D721Med (cell line): ENCODE results near the gene RNF223.
"Not testable (repeated sequence)": the region's sequence is repeated elsewhere in the genome, so short reads cannot be mapped to it uniquely, and the experiment has no call there.

Experiments
- DNase-seq: peaks from one replicate; pipeline ENCODE4 v3.0.0; 2011; ENCODE audit warnings: low spot score; ENCODE audit not compliant: insufficient read length
- FAIRE-seq: peaks from 2 replicates; lab custom pipeline; 2011; peaks lifted over from hg19 to GRCh38; lab: Jason Lieb, UNC
- TF ChIP-seq, protein P1 (sequence below): IDR thresholded peaks from 2 replicates; pipeline ENCODE4 v1.5.1; 2012; ENCODE audit warnings: mild to moderate bottlenecking, control low read depth; ENCODE audit not compliant: insufficient read depth; ENCODE audit errors: missing control alignments

RNF223 gene

DNA sequence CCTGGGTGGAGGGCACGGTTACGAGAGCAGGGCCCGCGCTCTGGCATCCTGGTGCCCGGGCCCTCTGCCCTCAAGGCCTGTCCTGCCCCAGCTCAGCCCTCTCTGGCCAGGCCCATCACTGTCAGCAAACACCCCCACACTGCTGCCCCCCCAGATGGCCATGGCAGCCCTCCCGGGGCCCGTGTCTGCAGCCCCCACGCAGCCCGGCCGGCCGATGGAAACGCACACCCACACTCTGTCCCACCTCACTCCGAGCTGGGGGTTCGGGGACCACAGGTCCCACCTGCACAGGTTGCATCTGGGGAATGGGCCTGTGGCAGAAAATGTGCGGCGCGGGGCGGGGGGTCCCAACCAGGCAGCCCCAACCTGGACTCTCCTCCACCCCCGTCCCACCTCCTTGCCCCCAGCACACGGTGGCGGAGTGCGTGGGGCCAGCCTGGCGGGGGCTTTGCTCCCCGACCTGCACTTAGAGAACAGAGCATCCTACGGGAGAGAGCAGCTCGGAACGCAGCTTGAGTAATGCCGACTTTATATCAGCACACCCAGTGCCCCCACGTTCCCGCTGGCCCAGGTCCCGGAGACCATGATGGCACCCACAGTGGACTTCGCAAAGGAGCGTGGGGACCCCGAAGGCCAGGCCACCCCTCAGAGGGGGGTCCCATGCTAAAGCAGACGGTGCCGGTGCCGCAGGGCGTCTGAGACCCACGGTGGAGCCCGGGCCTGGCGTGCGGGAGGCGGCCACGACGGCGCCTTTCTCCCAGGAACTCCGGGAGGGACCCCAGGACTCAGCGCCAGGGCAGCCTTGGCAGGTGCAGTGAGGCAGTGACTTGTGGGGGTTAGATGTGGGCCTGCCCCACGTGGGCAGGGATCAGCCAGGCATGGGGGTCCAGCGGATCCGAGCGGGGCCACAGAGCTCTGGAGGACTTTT, 7.5 kb upstream of the RNF223 start:
- TF ChIP-seq, protein P1, sequence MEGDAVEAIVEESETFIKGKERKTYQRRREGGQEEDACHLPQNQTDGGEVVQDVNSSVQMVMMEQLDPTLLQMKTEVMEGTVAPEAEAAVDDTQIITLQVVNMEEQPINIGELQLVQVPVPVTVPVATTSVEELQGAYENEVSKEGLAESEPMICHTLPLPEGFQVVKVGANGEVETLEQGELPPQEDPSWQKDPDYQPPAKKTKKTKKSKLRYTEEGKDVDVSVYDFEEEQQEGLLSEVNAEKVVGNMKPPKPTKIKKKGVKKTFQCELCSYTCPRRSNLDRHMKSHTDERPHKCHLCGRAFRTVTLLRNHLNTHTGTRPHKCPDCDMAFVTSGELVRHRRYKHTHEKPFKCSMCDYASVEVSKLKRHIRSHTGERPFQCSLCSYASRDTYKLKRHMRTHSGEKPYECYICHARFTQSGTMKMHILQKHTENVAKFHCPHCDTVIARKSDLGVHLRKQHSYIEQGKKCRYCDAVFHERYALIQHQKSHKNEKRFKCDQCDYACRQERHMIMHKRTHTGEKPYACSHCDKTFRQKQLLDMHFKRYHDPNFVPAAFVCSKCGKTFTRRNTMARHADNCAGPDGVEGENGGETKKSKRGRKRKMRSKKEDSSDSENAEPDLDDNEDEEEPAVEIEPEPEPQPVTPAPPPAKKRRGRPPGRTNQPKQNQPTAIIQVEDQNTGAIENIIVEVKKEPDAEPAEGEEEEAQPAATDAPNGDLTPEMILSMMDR, result no peak
- DNase-seq (no peak), FAIRE-seq (no peak)

DNA sequence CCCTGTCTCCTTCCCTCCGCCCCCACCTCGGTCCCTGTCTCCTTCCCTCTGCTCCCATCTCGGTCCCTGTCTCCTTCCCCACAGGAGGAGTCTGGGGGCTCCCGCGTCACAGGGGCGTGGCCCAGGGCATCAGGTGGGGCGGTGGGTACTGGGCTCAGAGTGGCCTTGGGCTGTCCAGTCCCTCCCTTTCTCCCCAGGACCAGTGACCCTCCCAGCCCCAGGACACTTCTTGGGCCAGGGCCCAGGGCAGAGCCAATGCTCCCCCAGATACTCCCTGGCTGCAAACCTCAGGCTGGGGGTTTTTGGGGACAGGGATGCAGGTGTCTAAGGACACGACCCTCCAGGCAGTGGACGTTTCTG, 6.8 kb upstream of the RNF223 start:
- no peak for DNase-seq
- TF ChIP-seq, protein P1, result no peak
- no peak for FAIRE-seq

DNA sequence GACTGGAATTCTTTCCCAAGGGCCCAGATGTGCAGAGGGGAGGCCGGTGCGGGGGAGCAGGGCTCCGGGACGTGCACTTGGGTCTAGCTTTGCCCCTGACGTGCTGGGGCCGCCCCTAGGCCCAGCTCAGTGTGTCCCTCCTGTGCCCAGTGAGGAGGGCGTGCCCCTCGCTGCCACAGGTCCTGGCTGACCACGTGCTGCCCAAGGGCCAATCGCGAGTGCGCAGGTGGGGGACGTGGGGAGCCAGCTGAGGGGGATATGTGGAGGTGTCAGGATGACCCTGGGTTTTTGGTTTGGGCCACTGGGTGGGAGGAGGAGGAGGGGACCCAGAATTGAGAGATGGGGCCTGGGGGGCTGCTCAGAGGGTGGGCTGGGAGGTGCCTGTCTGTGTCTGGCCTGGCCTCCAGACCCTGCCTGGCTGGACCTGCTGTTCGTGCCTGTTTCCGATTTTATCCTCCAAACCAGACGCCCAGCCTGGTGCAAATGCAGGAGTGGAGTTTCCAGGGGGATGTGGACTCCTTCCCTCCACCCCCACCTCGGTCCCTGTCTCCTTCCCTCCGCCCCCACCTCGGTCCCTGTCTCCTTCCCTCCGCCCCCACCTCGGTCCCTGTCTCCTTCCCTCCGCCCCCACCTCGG, 6.1 kb upstream of the RNF223 start:
- FAIRE-seq, result no peak
- TF ChIP-seq, protein P1, result no peak
- DNase-seq, result no peak

DNA sequence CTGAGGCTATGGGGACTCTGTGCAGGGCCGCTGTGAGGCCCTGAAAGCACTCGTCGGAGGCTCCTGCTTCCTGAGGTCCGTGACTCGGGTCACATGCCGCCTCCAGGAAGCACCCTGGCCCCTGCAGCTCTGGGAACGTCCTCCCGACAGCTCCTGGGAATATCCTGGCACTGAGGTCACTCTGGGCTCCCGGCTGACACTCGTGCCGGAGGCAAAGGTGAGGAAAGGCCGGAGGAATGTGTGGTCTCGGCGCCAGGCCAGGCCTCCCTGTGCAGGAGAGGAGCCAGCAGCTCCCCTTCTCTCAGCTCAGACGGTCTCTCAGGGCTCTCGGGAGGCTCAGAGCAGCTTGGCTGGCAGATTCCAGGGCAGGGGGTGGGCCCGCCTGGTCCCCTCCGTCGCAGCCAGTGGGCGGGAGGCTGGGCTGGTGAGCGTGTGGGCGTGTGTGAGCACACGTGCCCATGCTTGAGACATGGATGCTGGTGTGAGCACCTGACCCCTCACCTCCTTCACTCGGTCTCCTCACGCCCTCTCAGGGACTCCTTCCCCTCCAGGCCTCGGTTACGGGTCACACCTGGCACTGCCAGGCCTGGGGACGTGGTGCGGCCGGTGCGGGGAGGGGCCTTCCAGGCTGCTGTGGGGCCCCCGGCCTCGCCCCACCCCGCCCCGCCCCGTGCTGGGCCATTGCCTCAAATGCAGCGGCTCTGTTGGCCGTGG, 5.5 kb upstream of the RNF223 start:
- FAIRE-seq (no peak), DNase-seq (no peak)
- TF ChIP-seq, protein P1, result no peak

DNA sequence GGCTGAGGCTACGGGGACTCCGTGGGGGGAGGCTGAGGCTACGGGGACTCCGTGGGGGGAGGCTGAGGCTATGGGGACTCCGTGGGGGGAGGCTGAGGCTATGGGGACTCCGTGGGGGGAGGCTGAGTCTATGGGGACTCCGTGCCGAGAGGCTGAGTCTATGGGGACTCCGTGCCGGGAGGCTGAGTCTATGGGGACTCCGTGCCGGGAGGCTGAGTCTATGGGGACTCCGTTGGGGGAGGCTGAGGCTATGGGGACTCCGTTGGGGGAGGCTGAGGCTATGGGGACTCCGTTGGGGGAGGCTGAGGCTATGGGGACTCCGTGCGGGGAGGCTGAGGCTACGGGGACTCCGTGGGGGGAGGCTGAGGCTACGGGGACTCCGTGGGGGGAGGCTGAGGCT, 3.3 kb upstream of the RNF223 start:
- FAIRE-seq, DNase-seq: not testable (repeated sequence)

DNA sequence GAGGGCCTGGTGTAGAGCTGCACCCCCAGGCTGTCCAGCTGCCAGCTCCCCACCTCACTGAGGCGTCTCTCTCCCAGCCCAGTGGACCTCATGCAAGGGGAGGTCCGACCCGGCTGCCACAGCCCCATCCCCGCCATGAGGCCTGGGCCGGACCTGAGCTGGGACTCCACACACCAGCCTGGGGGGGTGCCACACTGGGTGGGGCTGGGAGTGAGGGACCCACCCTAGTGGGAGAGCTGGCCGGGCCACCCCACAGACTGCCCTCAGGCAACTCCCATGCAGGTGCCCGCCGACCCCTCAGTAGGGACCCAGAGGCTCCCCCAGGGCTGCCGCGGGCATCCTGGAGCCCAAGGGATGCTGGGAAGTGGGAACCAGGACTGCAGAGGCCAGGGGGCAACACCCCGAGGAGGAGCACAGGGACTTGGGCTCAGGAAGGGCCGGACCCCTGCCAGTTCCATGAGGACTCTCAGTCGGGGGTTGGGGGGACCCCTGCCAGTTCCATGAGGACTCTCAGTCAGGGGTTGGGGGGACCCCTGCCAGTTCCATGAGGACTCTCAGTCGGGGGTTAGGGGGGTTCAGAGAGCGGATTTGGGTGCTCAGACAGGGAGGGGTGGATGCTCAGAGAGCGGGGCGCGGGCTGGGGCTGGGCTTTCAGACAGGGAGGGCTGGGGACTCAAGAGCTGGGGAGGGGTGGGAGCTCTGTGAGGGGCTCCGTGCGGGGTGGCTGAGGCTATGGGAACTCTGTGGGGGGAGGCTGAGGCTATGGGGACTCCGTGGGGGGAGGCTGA, 1.2 kb upstream of the RNF223 start:
- FAIRE-seq (no peak), DNase-seq (no peak)
- TF ChIP-seq, protein P1, result no peak
